ENCODE data around the gene TTC39C.

Gene TTC39C

GRCh38 chr18:24014062-24014985 is at the start of gene TTC39C:
Gene TTC39C (plus strand): TSS chr18:24014754. CDS start chr18:24014872, 118 bp downstream.
- no peak for DNase-seq

- no peak for DNase-seq
These were observed 47.6 kb upstream of the TTC39C start for GRCh38 chr18:23966909-23967308.

- DNase-seq: no peak
These were observed 47.0 kb upstream of the TTC39C start for GRCh38 chr18:23967321-23968089.

- DNase-seq: no peak
These were observed 45.6 kb upstream of the TTC39C start for GRCh38 chr18:23968638-23969604.

GRCh38 chr18:23969664-23970063 is 44.9 kb upstream of the TTC39C start:
- no peak for DNase-seq

- no peak for DNase-seq
These were observed 44.1 kb upstream of the TTC39C start for GRCh38 chr18:23970161-23971096.

GRCh38 chr18:23971097-23971440 is 43.5 kb upstream of the TTC39C start:
- no peak for DNase-seq

GRCh38 chr18:23971666-23972230 is 42.8 kb upstream of the TTC39C start:
- DNase-seq: no peak

- DNase-seq: no peak
These were observed 42.1 kb upstream of the TTC39C start for GRCh38 chr18:23972453-23972852.

- DNase-seq: no peak
These were observed 37.5 kb upstream of the TTC39C start for GRCh38 chr18:23977103-23977502.

- no peak for DNase-seq
These were observed 36.7 kb upstream of the TTC39C start for GRCh38 chr18:23977719-23978483.

GRCh38 chr18:23981369-23981980 is 33.1 kb upstream of the TTC39C start:
- DNase-seq: no peak

- no peak for DNase-seq
These were observed 32.1 kb upstream of the TTC39C start for GRCh38 chr18:23982155-23983079.

GRCh38 chr18:23983112-23983511 is 31.4 kb upstream of the TTC39C start:
- no peak for DNase-seq

- DNase-seq: no peak
These were observed 27.8 kb upstream of the TTC39C start for GRCh38 chr18:23986600-23987359.

- no peak for DNase-seq
These were observed 23.8 kb upstream of the TTC39C start for GRCh38 chr18:23990474-23991410.
